ENCODE measurements around the gene PTPN2. TPM values are rescaled to one million over a fixed set of nuclear protein-coding genes. Genes with fewer than 3 reads are reported as not detected.
"Not testable (repeated sequence)": the region's sequence is repeated elsewhere in the genome, so short reads cannot be mapped to it uniquely, and the experiment has no call there.

Gene PTPN2
- polyA plus RNA-seq, 1 donor = 27.0 TPM

DNA sequence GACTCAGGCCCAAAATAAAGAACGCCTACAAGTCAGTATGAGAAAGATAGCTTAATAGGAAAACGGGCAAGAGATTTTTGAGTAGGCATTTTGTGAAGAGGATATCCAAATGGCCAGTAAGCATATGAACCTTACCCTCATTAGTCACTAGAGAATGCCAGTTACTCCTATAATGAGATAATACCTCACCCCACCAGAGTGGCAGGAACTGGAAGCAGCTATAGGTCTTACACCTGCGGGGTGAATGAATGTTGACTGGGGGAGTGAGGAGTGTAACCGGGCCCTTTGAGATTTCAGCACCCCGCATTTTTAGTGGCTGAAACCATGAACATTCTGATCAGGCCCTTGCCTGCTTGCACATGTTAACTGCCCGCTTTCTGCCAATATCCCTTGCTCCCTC is 7.5 kb upstream of the PTPN2 start:
- DNase-seq (ENCODE audit: low read depth) = no peak

DNA sequence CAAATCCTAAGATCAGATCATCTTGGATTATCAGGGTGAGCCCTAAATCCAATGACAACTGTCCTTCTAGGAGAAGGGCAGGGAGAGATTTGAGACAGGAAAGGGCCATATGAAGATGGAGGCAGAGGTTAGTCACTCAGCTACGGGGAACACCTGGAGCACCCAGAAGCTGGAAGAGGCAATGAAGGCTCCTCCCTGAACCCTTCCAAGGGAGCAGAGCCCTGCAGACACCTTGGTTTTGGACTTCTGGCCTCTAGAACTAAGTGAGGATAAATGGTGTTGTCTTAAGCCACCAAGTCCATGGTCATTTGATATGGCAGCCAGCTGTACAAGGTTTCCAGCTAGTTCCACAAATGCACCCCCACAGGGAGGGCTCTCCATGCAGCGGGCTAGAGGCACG is 6.9 kb upstream of the PTPN2 start:
- DNase-seq (ENCODE audit: low read depth) = no peak

DNA sequence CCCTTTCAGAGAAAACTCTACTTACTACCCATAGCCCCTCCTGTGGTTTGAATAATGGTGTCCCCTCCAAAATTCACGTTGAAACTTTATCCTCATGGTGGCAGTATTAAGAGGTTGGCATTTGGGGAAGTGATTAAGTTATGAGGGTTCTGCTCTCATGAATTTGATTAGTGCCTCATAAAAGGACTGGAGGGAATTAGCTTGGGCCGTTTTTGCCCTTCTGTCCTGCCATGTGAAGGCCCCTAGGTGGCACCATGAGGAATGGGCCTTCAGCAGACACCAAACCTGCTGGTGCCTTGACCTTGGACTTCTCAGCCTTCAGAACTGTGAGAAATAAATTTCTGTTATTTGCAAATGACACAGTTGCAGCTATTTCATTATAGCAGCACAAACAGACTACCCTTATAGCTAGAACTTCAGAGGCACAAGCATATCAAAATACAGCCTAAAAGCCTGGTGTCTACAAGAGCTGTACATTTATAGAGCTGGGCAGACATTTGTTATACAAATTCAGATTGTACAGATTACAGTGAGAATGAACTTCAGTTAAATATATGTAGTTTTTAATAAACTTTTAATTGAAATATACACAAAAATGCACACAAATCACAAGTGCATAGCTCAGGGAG is 2.6 kb upstream of the PTPN2 start:
- DNase-seq (ENCODE audit: low read depth) = no peak

DNA sequence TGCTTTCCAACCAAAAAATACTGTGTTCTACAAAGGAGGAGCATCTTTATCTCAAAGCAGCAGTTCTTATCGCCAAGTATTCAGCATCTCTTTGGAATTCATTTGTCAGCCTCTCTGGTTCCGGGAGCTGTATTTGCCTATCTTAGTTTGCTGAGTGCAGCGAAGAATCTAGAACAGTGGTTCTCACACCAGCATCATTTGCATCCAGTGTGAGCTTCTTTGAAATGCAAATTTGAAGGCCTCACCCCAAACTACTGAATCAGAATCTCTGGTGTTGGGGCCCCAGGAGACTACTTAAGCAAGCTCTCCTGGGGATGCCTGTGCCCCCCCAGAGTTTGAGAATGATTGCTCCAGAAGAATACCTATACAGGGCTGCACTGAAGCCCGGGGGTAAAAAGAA is 1.5 kb upstream of the PTPN2 start:
- DNase-seq (ENCODE audit: low read depth) = no peak

DNA sequence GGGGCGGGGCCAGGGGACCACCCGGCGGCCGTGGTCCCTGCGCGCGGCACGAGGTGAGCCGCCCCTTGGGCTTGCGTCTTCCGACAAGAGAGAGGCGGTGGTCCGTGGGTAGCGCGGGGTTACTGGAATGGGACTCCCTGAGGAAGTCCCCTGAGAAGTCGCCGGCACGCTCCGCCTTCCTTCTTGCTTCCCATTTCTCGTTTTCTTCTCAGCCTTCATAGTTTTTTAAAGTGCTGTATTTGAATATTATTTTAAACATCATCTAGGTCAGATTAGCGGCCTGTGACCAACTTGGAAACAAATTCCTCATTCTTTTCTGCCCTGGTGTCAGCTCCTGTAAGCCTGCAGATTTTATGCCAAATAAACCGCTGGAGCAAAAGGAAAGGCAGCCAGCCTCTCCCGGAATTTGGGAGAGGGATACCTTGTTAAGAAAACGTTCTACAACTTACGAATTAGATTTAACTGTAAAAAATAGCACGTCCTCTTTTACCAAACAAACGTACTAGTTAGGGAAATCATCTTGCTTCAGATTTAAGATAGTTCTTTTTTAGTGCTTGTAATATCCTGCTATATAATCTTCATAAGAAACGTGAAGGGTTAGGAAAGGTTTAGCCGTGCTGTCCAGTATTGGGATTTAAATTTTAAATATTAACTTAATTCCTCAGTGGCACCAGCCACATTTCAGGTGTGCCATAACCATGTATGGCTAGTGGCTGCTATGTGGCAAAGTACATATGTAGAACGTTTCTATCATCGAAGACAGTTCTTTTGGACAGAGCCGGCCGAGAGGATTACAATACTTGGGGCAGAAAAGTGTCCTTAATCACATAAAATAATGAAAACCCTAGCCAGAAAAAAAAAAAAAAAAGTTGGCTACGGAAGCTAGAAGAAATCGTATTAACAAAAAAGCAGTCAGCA is 628 bp upstream of the PTPN2 start:
- DNase-seq (ENCODE audit: low read depth) = no peak

GRCh38 chr18:12883372-12883683 is 709 bp downstream of the PTPN2 start:
- DNase-seq (ENCODE audit: low read depth) = no peak

- no peak for DNase-seq (ENCODE audit: low read depth)
Measured at GRCh38 chr18:12882453-12883371, 1.3 kb downstream of the PTPN2 start.

GRCh38 chr18:12880541-12880910 is 3.5 kb downstream of the PTPN2 start:
- no peak for DNase-seq (ENCODE audit: low read depth)

- no peak for DNase-seq (ENCODE audit: low read depth)
Measured at GRCh38 chr18:12879840-12880540, 4.0 kb downstream of the PTPN2 start.

- DNase-seq (ENCODE audit: low read depth) = not testable (repeated sequence)
Measured at GRCh38 chr18:12874992-12875391, 9.0 kb downstream of the PTPN2 start.

DNA sequence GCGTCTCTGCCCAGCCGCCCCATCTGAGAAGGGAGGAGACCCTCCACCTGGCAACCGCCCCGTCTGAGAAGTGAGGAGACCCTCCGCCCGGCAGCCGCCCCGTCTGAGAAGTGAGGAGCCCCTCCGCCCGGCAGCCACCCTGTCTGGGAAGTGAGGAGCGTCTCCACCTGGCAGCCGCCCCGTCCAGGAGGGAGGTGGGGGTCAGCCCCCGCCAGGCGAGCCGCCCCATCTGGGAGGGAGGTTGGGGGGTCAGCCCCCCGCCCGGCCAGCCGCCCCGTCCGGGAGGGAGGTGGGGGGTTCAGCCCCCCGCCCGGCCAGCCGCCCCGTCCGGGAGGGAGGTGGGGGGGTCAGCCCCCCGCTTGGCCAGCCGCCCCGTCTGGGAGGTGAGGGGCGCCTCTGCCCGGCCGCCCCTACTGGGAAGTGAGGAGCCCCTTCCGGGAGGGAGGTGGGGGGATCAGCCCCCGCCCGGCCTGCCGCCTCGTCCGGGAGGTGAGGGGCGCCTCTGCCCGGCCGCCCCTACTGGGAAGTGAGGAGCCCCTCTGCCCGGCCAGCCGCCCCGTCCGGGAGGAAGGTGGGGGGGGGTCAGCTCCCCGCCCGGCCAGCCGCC is 10.0 kb downstream of the PTPN2 start:
- not testable (repeated sequence) for DNase-seq (ENCODE audit: low read depth)

- no peak for DNase-seq (ENCODE audit: low read depth)
Measured at GRCh38 chr18:12872408-12872807, 11.6 kb downstream of the PTPN2 start.

- no peak for DNase-seq (ENCODE audit: low read depth)
Measured at GRCh38 chr18:12868576-12868975, 15.5 kb downstream of the PTPN2 start.

- DNase-seq (ENCODE audit: low read depth) = no peak
Measured at GRCh38 chr18:12867441-12868123, 16.5 kb downstream of the PTPN2 start.

- DNase-seq (ENCODE audit: low read depth) = no peak
Measured at GRCh38 chr18:12863687-12864216, 20.3 kb downstream of the PTPN2 start.

- DNase-seq (ENCODE audit: low read depth) = no peak
Measured at GRCh38 chr18:12862874-12863482, 21.1 kb downstream of the PTPN2 start.

- no peak for DNase-seq (ENCODE audit: low read depth)
Measured at GRCh38 chr18:12862467-12862866, 21.6 kb downstream of the PTPN2 start.

DNA sequence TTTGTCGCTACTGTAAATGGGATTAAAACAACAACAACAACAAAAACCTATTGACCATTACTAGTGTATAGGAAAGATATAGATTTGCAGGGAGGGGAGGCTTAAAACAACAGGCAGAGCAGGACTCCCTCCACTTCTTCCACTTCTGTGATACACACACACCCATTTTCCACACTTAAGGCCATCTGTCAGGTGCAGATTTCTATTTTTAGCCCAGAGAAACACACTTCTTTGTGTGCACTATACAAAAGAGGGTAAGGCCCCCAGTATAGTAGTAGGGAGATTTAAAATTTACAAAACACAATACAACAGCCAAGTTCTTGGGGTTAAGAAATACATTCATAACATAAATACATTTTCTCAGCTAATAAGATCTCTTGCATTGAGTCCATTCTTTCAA is 22.4 kb downstream of the PTPN2 start:
- DNase-seq (ENCODE audit: low read depth) = no peak

- DNase-seq (ENCODE audit: low read depth) = no peak
Measured at GRCh38 chr18:12860530-12860929, 23.5 kb downstream of the PTPN2 start.

DNA sequence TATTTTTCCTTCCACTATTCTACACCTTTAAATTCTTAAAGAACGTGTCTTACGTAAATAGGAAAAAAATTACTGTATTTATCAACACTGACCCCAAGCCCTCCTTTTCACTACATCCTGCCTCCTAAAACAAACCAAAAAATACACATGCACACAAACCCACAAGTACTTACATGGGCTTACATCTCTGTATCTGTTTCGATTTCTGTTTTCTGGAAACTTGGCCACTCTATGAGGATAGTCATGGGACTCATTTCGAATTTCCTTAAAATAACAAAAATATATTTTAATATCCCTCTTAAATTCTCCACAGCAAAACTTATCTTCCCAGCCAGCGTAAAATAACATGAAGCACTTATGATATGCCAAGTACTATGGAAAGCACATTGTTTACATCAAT is 25.0 kb downstream of the PTPN2 start:
- no peak for DNase-seq (ENCODE audit: low read depth)

Measured in forelimb muscle (tissue), 1 donor.